Hepatic stellate cell (primary cell): ENCODE data around the gene MYADM.
A peak's percentile ranks its signal among the peaks of the same experiment; 100 is the strongest.
"Not testable (repeated sequence)": the region's sequence is repeated elsewhere in the genome, so short reads cannot be mapped to it uniquely, and the experiment has no call there.

Source experiments
- DNase-seq: peaks from one replicate; pipeline ENCODE4 v3.0.0; 2011; ENCODE audit warnings: low spot score

The MYADM gene, protein sequence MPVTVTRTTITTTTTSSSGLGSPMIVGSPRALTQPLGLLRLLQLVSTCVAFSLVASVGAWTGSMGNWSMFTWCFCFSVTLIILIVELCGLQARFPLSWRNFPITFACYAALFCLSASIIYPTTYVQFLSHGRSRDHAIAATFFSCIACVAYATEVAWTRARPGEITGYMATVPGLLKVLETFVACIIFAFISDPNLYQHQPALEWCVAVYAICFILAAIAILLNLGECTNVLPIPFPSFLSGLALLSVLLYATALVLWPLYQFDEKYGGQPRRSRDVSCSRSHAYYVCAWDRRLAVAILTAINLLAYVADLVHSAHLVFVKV

DNA sequence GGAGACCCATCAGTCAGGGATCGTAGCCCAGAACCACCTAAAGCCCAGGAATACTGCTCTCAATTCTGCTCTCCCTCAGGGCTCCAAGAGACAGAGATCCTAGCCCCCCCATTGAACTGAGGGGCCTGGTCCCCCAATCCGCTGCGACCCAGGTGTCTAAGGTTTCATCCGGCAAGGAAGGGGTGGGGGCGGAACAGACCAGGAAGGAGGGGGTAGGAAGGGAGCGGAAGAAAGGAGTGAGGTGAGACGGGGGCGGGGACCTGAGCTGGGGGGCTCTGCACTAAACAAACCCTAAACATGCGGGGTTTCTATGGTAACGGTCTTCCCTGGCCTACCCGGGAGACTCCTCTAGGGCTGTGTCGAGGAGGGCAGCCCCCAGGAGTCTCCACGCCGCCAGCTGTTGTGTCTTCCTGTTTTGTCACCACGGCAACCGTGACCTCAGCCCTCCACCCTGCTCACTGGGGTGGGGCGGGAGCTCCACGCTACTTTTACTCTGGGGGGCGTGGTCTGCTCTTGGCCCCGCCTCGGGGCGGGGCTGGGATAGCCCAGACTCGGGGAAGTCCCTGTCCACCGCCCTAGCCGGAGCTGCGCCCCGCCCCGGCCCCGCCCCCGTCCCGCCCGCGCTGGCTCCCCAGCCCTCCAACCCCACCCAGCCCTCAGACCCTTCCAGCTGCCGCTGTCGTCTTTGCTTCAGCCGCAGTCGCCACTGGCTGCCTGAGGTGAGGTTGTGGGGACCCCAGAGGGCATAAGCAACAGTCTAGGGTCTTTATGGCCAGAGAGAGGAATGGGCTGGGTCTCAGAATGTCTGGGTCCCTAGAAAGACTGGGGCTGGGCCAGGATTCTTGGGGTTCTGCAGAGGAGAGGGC lies at the start of gene MYADM:
Gene MYADM (plus strand): TSS at position 659 of the 866 bp plus-strand sequence. CDS start 5,647 bp downstream, outside the sequence.
- peak; percentile 99 for DNase-seq

DNA sequence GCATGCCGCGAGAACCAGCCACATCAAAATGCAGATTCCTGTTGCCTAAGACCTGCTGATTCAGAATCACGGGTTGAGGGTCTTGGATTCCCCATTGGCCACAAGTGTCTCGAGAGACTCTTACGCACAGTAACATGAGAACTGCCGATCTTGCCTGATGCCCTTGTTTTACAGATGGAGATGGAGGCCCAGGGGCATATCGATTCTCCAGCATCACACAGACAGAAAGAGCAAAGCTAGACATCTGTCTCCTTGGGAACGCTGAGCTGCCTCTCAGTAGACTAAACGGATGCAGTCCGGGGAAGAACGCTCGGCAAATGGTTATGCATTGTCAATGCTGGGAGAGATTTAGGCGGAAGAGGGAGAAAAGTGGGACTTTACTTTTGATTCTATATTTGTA lies 48.9 kb upstream of the MYADM start:
- no peak for DNase-seq

- DNase-seq: no peak
These were observed 47.8 kb upstream of the MYADM start for GRCh38 chr19:53819861-53820260.

DNA sequence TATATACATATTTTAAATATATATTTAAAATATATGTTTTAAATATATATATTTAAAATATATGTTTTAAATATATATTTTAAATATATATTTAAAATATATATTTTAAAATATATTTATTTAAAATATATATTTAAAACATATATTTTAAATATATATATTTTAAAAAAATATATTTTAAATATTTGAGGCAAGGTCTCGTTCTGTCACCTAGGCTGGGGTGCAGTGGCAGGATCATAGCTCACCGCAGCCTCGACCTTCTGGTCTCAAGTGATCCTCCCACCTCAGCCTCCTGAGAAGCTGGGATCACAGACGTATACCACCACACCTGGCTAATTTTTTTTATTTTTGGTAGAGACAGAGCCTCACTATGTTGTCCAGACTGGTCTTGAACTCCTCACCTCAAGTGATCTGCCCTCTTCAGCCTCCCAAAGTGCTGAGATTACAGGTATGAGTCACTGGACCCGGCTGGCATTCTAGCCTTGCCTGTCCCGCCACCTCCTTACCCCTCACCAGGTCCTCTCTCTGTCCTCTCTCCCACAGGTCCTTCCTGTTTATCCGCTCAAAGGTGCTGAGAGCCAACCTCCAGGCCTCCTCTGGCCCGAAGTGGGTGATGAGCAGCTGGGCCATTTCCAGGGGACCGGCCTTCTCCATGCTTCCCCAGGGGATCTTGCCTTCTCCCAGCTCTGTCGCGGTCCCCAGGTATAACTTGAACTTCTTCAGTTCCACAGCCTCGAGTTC lies 44.1 kb upstream of the MYADM start:
- DNase-seq: no peak

DNA sequence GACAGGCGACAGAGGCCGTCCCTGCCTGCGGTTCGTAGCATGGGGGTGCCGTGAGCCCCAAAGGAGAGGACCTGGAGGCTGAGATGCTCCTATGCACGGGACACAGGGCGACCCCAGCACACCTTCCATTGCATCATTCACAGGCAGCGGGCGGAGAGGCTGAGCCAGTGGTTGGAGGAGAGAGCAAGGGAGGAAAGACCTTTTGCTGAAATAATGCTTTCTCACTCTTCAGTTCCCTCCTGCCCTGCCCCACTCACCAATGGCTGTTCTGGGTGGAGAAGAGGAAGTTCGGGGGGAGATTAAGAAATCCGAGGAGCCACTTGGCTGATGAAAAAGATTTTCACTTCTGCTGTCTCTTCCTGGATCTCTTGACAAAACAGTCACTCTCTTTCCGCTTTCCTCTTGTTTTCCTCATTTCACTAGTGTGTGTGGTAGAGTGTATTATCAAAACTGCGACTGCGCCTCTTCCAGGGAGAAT lies 43.5 kb upstream of the MYADM start, which contains the start of gene NLRP12:
Gene NLRP12 (minus strand): TSS at position 181 of the 478 bp plus-strand sequence. CDS start 140 bp downstream, at position 41.
- DNase-seq: no peak

GRCh38 chr19:53826876-53827275 lies 40.8 kb upstream of the MYADM start:
- no peak for DNase-seq

DNA sequence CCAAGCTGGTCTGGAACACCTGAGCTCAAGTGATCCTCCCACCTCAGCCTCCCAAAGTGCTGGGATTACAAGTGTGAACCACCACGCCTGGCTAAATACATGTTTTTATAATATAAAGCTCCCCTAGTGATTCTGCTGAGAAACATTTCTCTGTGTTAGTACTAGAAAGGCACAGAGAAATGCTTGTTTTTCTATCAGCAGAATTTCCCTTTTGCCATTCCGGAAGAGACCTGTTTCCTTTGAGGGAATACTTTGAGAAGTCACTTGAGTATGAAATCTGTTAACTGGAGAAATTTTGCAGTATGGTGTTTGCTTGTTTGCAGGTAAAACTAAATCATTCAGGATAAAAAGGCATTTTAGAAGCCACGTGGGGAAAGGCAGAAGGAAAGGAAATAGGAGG lies 39.2 kb upstream of the MYADM start:
- no peak for DNase-seq

DNA sequence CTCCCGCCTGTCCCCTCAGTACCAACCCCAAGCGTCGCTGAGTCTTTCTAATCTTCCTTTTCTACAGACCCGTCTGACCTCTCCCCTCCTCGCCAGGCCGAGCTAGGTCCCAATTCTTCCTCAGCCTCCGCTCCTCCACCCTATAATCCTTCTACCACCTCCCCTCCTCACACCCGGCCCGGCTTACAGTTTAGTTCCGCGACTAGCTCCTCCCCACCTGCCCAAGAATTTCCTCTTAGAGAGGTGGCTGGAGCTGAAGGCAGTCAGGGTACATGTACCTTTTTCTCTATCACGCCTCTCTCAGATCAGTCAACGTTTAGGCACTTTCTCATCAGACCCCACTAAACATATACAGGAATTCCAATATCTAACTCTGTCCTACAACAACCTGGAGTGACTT lies 34.8 kb upstream of the MYADM start:
- DNase-seq: not testable (repeated sequence)

- DNase-seq: not testable (repeated sequence)
These were observed 29.2 kb upstream of the MYADM start for GRCh38 chr19:53838446-53838845.

GRCh38 chr19:53840241-53840640 lies 27.4 kb upstream of the MYADM start:
- not testable (repeated sequence) for DNase-seq

DNA sequence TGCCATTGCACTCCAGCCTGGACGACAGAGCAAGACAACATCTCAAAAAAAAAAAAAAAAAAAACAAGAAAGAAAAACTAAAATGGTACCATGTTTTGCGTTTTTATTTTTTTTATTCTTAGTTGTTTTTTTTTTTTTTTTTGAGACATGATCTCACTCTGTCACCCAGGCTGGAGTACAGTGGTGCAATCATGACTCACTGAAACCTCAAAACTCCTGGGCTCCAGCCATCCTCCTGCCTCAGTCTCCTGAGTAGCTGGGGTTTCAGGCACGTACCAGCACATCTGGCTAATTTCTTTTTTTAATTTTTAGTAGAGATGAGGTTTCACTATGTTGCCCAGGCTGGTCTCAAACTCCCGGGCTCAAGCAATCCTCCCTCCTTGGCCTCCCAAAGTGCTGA lies 26.8 kb upstream of the MYADM start:
- DNase-seq: not testable (repeated sequence)

DNA sequence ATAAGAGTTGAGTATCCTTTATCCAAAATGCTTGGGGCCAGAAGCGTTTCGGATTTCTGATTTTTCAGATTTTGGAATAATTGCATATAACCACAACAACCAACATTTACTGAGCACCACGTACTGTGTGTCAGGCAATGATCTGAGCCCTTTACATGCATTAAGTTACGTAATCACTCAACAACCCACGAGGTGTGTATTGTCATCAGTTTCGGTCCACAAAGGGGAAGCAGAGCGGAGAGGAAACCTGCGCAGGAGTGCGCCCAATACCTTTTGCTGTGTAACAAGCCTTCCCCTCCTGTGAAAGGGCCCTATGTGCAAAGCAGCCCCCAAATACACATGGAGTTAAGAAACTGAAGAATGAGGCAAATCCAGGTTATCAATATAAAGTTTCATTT lies 22.8 kb upstream of the MYADM start:
- DNase-seq: no peak

GRCh38 chr19:53847555-53847954 lies 20.1 kb upstream of the MYADM start:
- no peak for DNase-seq

DNA sequence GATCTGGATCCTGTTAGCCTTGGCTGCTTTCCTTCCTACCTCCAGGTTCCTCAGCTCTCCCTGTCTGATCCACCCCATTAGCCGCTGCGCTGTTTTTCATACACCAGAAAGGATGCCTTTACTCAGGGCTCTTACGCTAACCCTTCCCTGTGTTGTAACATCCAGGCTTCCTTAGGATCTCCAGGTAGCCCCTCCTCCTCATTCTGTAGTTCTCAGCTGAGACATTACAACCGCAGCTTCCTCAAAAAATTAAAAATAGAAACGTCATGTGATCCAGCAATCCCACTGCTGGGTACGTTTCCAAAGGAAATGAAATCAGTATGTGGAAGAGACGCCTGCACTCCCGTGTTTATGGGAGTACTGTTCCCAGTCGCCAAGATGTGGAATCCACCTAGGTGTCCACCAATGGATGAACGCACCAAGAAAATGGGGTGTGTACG lies 18.4 kb upstream of the MYADM start:
- no peak for DNase-seq

DNA sequence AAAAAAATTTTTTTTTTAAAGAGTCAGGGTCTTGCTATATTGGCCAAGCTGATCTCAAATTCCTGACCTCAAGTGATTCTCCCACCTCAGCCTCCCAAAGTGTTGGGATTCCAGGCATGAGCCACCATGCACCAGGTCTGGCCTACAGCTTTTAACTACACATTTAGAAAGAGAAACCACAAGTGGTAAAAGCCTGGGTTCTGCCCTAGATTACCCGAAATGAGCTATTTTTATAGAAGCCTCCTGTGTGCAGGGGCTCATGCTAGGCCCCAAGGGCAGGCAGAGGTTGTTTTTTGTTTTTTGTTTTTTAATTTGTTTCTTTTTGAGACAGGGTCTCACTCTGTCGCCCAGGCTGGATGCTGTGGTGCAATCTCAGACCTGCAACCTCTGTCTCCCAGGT lies 14.0 kb upstream of the MYADM start:
- no peak for DNase-seq

DNA sequence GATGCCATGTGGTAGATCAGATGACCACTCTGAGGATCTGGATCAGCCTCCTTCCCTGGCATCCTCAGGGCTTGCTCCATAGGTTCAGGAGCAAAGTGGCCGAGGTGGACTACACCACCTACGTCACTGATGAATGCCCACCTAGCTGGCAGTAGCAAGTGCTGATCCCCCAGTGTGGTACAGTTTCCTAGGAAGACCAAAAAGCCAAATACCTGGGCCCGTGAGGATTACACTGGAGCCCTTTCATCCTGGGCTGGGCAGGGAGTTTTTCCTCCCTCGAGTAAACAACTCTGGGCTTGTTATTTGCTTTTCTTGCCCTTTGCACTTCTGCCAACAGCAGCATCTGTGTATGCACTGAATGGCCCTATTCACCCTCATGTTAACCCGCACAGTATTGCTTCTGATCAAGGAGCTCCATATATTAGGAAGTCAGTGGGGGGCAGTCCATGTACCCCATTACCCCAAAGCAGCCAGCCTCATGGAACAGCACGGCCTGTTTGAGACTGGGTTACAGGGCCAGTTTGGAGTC lies 3.3 kb upstream of the MYADM start:
- no peak for DNase-seq

DNA sequence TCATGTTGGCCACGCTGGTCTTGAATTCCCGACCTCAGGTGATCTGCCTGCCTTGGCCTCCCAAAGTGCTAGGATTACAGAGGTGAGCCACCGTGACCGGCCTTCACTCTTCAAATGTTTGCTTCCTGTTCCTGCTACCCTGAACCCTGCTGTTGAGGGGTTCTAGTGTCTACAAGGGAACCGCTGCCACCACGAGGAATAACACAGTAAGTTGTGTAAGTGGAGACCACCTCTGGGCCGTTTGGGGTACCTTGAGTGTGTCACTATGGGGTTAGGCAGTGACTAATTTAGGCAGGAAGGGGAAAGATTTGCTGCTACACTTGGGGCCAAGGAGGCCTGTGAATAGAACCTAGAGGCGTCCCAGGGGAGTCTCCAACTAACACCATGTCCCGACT lies 2.2 kb upstream of the MYADM start:
- DNase-seq: peak; percentile 25

DNA sequence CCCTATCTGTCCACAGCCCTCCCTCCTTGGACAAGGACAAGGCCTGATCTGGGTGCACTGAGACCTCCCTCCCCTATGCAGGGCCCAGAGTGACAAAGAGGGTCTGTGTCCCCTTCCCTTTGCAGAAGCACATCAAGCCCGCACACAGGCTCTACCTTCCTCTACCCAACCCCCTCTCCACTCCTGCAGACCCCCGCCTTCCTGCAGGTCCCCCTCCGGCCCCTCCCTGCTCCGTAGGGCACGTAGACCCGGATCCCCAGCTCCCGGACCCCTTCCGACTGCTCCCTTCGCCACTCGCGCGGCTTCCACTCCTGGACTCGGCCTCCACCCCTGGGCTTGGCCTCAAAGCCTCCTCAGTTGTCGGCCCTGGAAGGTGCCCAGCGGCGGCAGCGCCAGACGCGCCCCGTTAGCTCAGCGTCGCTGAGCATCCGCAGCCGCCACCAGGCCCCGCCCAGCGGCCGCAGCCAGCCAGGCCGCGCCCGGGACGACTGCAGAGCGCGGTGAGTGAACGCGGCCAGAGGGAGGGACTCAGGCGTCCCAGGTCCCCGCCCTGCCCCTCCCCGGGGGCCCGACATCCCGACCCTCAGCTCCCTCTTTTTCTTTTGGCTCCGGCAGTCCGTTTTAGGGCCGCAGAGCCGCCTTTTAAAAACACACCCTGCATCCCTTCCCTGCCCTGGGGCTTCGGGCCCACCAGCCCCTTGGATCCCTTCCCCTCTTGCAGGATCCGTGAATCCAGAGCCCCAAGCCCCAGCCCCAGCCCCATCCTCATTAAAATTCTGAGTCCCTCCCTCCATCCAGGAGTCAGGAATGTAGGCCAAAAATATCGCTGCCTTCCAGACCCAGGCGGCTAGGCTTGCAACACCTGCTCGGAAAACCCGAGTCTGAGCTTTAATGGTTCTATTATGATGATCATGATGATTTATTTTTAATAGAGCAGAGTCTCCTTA lies 1.5 kb upstream of the MYADM start:
- DNase-seq: peak; percentile 79

GRCh38 chr19:53866865-53867224 lies 838 bp upstream of the MYADM start:
- DNase-seq: no peak

DNA sequence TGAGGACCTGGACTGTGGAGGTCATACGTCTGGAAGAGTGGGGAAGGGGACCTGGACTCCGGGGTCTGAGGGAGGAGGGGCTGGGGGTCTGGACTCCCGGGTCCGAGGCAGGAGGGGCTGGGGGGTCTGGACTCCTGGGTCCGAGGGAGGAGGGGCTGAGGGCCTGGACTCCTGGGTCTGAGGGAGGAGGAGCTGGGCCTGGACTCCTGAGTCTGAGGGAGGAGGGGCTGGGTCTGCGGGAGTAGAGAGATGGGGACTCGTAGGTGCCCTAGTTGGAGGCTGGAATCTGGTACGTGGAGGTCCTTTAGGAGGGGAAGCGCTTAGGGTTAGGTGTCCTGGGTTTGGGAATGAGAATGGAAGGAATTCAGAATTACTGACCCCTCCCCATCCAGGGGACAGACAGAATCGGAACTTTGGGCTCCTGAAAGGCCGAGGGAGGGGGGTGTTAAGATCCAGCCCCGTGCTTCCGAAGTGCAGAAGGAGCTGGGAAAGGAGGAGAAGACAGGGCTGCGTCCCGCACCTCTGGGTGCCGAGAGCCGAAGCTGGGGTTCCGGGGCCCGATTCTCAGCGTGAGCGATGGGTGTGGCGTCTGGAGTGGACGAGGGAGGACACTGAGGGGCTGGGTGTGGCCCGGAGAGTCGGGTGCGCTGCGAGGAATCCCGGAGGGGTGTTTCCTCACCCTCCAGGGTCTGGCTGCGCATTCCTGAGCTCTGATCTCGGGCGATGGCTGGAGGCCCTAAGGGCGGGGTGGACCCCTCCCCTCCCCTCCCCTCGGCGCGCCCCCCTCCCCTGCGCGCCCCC lies 608 bp downstream of the MYADM start:
- DNase-seq: peak; percentile 89
